Measurements from ENCODE around the gene GPHN. TPM values are rescaled to one million over a fixed set of nuclear protein-coding genes. Genes with fewer than 3 reads are reported as not detected.

Gene GPHN
- total RNA-seq, 4 donors from 2014 or later: 14.4 to 32.7 (median 21.1) TPM

GRCh38 chr14:66782853-66783252 lies 274.9 kb downstream of the GPHN start:
- WGBS, 2 donors: 85 to 100% methylated on average over 1 of the region's 1 CpG
- Histone ChIP-seq H3K36me3 (no peaks in the 10 kb centered on the region), H3K9me3 (no peaks in the 10 kb centered on the region), H3K4me3 (replicated peaks in 1 of 3) (no peak overlapping the region), H3K4me1 (no peaks in the 10 kb centered on the region), H3K27me3 (no peaks in the 10 kb centered on the region), H3K27ac (no peak overlapping the region)
- TF ChIP-seq CTCF (IDR thresholded peaks at IDR 0.05) (no peak), POLR2A (IDR thresholded peaks at IDR 0.05) (no peak)
- intact Hi-C loops (cut with DNase I): no loop called here
- DNase-seq: no peak

- intact Hi-C loops (cut with DNase I): no loop called here
- DNase-seq: no peak
- Histone ChIP-seq H3K27me3 (no peaks in the 10 kb centered on the region), H3K9me3 (no peaks in the 10 kb centered on the region), H3K4me1 (no peaks in the 10 kb centered on the region), H3K4me3 (replicated peaks in 1 of 3) (no peak overlapping the region), H3K27ac (no peak overlapping the region), H3K36me3 (no peaks in the 10 kb centered on the region)
- TF ChIP-seq POLR2A (IDR thresholded peaks at IDR 0.05) (no peak), CTCF (IDR thresholded peaks at IDR 0.05) (no peak)
- WGBS, 2 donors: 92 to 96% methylated on average over 1 of the region's 1 CpG
These were observed 282.2 kb downstream of the GPHN start for GRCh38 chr14:66790101-66790500.

GRCh38 chr14:66802962-66803361 lies 295.0 kb downstream of the GPHN start:
- WGBS, 2 donors: 87 to 95% methylated on average over 4 of the region's 4 CpGs
- no peaks in the 10 kb centered on the region for H3K36me3 ChIP-seq
- TF ChIP-seq POLR2A (IDR thresholded peaks at IDR 0.05): no peak
- no peak for TF ChIP-seq CTCF (IDR thresholded peaks at IDR 0.05)

GRCh38 chr14:66804141-66804540 lies 296.2 kb downstream of the GPHN start:
- WGBS, 2 donors: 72 to 87% methylated on average over 1 of the region's 1 CpG
- no peaks in the 10 kb centered on the region for H3K9me3 ChIP-seq
- H3K4me1 ChIP-seq: no peaks in the 10 kb centered on the region
- intact Hi-C loops (cut with DNase I): no loop called here
- H3K4me3 ChIP-seq (replicated peaks in 1 of 3): no peak overlapping the region
- TF ChIP-seq CTCF (IDR thresholded peaks at IDR 0.05) (no peak), POLR2A (IDR thresholded peaks at IDR 0.05) (no peak)
- H3K36me3 ChIP-seq: no peaks in the 10 kb centered on the region
- no peak for DNase-seq
- H3K27ac ChIP-seq: no peak overlapping the region
- no peaks in the 10 kb centered on the region for H3K27me3 ChIP-seq

More at GRCh38 chr14:66802962-66803361, 295.0 kb downstream of the GPHN start:
- no peak for DNase-seq
- Histone ChIP-seq H3K27me3 (no peaks in the 10 kb centered on the region), H3K9me3 (no peaks in the 10 kb centered on the region), H3K4me3 (replicated peaks in 1 of 3) (no peak overlapping the region), H3K27ac (no peak overlapping the region), H3K4me1 (no peaks in the 10 kb centered on the region)
- intact Hi-C loops (cut with DNase I): no loop called here

GRCh38 chr14:66813636-66814035 lies 305.7 kb downstream of the GPHN start:
- intact Hi-C loops (cut with DNase I): no loop called here
- TF ChIP-seq CTCF (IDR thresholded peaks at IDR 0.05) (no peak), POLR2A (IDR thresholded peaks at IDR 0.05) (no peak)
- Histone ChIP-seq H3K36me3 (no peaks in the 10 kb centered on the region), H3K27me3 (no peaks in the 10 kb centered on the region), H3K4me3 (replicated peaks in 1 of 3) (no peak overlapping the region), H3K4me1 (no peaks in the 10 kb centered on the region), H3K27ac (no peak overlapping the region), H3K9me3 (no peaks in the 10 kb centered on the region)
- DNase-seq: no peak
- 98 to 100% methylated on average over 5 to 6 of the region's 6 CpGs for WGBS, 2 donors

Data from thyroid gland (tissue), 4 donors.